GM12878 (cell line): Measurements from ENCODE around the gene PCLAF. TPM values are rescaled to one million over a fixed set of nuclear protein-coding genes. Genes with fewer than 3 reads are reported as not detected.

ENCODE experiments used
- ASH2L ChIP-seq: fragments of 300-600, 200-600 bp; sonication (generic); IDR thresholded peaks from 2 replicates; pipeline ENCODE4 v1.6.1; 2017; ENCODE audit warnings: low read depth, mild to moderate bottlenecking, borderline replicate concordance
- CTCF ChIP-seq, 3 experiments: IDR thresholded peaks in 2 of 3; conservative IDR thresholded peaks in 1 of 3; 2 replicates each; pipeline ENCODE4 v1.5.1; 2011; ENCODE audit warnings: low read depth in 3 of 3, low read length in 3 of 3, mild to moderate bottlenecking in 3 of 3, control low read depth in 2 of 3, moderate library complexity in 2 of 3, inconsistent platforms in 1 of 3, mixed read lengths in 1 of 3; ENCODE audit not compliant: control insufficient read depth in 2 of 3, insufficient read depth in 1 of 3; ENCODE audit errors: extremely low read depth in 1 of 3
- EED ChIP-seq: sonication (generic); IDR thresholded peaks from 2 replicates; pipeline ENCODE4 v1.6.1; 2016; ENCODE audit warnings: antibody characterized with exemption, low read depth
- GABPA ChIP-seq: IDR thresholded peaks from 2 replicates; pipeline ENCODE4 v1.6.1; 2014; ENCODE audit warnings: antibody characterized with exemption, low read depth, mild to moderate bottlenecking, inconsistent platforms
- HDAC6 ChIP-seq: fragments of 200-600 bp; sonication (generic); IDR thresholded peaks from one replicate; pipeline ENCODE4 v1.8.0; 2017; ENCODE audit warnings: antibody characterized with exemption; ENCODE audit not compliant: unreplicated experiment
- IRF4 ChIP-seq: IDR thresholded peaks from 2 replicates; pipeline ENCODE4 v1.6.1; 2011; ENCODE audit warnings: low read depth, low read length
- MLLT1 ChIP-seq: fragments of 450-650 bp; IDR thresholded peaks from 2 replicates; pipeline ENCODE4 v1.6.1; 2016; ENCODE audit warnings: mild to moderate bottlenecking
- NBN ChIP-seq: fragments of 450-650 bp; IDR thresholded peaks from 2 replicates; pipeline ENCODE4 v1.6.1; 2016
- NR2C1 ChIP-seq: fragments of 450-650 bp; IDR thresholded peaks from 2 replicates; pipeline ENCODE4 v1.6.1; 2017; ENCODE audit warnings: antibody characterized with exemption, mild to moderate bottlenecking, moderate library complexity
- NR2C2 ChIP-seq: IDR thresholded peaks from 2 replicates; pipeline ENCODE4 v1.6.1; 2011; ENCODE audit warnings: borderline replicate concordance, low read depth; ENCODE audit not compliant: control insufficient read depth, insufficient read length
- POLR2A ChIP-seq: IDR thresholded peaks from 2 replicates; pipeline ENCODE4 v1.6.1; 2011; ENCODE audit warnings: low read depth, mild to moderate bottlenecking, low read length
- RB1 ChIP-seq: fragments of 450-650 bp; formaldehyde crosslinking; IDR thresholded peaks from 2 replicates; pipeline ENCODE4 v1.6.1; 2017; ENCODE audit warnings: mild to moderate bottlenecking, borderline replicate concordance
- RELA ChIP-seq: fragments of 450-650 bp; IDR thresholded peaks from 2 replicates; pipeline ENCODE4 v1.8.0; 2014; ENCODE audit warnings: borderline replicate concordance; ENCODE audit not compliant: partially characterized antibody
- RUNX3 ChIP-seq: IDR thresholded peaks from 2 replicates; pipeline ENCODE4 v1.6.1; 2012; ENCODE audit warnings: low read length, inconsistent platforms
- SMARCA5 ChIP-seq: fragments of 450-650 bp; IDR thresholded peaks from 2 replicates; pipeline ENCODE4 v1.6.1; 2017; ENCODE audit warnings: mild to moderate bottlenecking
- SMC3 ChIP-seq: IDR thresholded peaks from 2 replicates; pipeline ENCODE4 v1.6.1; 2011; ENCODE audit warnings: low read length, improper control_type of control experiment, borderline replicate concordance
- TBL1XR1 ChIP-seq: IDR thresholded peaks from 2 replicates; pipeline ENCODE4 v1.6.1; 2012; ENCODE audit warnings: low read depth, low read length, improper control_type of control experiment
- ZBED1 ChIP-seq: IDR thresholded peaks from 2 replicates; pipeline ENCODE4 v1.6.1; 2016; ENCODE audit warnings: borderline replicate concordance
- ZBTB40 ChIP-seq: fragments of 450-650 bp; IDR thresholded peaks from 2 replicates; pipeline ENCODE4 v1.6.1; 2016; ENCODE audit warnings: mild to moderate bottlenecking, moderate library complexity, borderline replicate concordance
- polyA plus RNA-seq, 11 experiments: library from polyadenylated mRNA; depleted of rRNA in 4 of 11; unstranded in 6 of 11; stranded (reverse) in 5 of 11; fragments of >200 nt; fragmentation: Nextera tagmentation in 4 of 11; fragmentation: Illumina TruSeq in 1 of 11; extraction: Ambion mirVana in 4 of 11; extraction: Trizol in 1 of 11; gene quantifications; 1 replicate in 1 of 11; 2 replicates in 10 of 11; pipeline versions ENCODE4 v1.2.1 to v1.2.3, GENCODE V29; 2011 to 2016; ENCODE audit warnings: inconsistent platforms in 2 of 11, missing spikeins in 2 of 11, low read depth in 1 of 11
- total RNA-seq, 4 experiments: library from RNA; depleted of rRNA in 3 of 4; stranded (reverse); fragments of >200 nt in 3 of 4; fragmentation: Illumina TruSeq in 1 of 4; extraction: Trizol in 1 of 4; gene quantifications; 2 replicates each; pipeline versions ENCODE4 v1.2.1 to v1.2.3, GENCODE V29; 2013 to 2021
- TF ChIP-seq, protein P1 (sequence below): fragments of 450-650 bp; IDR thresholded peaks from 2 replicates; pipeline ENCODE4 v1.6.1; 2017; ENCODE audit warnings: mild to moderate bottlenecking, low read depth, inconsistent platforms; ENCODE audit not compliant: poor library complexity, severe bottlenecking

Gene PCLAF
- total and polyA plus RNA-seq, 10 of the 15 experiments (the other 5 are each of a cell fraction or from before 2014, with no cell fraction given) = 79.0 to 627 (median 343) TPM

DNA sequence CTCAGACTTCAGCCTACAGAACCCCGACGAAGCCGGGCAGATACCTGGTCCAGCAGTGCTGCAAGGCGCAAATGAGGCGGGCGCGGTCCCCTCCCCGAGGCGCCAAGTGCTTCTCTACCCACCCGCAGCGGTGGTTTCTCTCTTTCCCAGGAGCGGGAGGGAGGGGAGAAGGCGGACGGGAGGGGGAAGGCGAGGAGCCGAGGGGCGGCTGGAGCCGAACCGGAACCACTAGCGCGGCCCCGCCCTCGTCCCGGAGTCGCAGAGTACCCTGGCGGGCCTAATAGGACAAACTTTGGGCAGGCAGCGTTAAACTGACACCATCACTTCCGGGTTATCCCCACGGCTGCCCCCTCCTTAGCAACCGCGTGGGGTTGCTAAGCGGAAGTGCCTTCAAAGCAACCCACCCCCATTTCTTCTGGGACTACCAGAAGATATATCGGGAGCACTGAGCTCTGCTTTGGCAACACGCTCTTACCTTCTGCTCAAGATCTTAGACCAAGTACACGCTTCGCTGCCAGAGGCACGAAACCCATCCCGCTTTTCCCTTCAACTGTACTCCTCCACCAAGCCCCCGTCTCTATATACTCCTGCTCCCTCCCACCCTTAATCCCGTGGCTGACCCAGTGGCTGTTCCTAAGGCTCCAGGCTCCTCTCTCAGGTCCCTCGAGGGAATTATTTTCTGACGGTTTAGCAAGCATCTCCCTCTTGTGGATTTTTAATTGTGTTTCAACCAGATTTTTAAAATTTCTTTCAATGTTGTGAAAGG is 25.1 kb downstream of the PCLAF start, which contains the start of gene CSNK1G1 (continued):
- TF ChIP-seq ZBTB40 (peak; percentile 95), HDAC6 (no peak), NBN (peak; percentile 68), SMARCA5 (0 out of 2 replicates have a peak, but pooled peaks have one; percentile 29), ZBED1 (no peak), MLLT1 (no peak), RELA (no peak), SMC3 (peak; percentile 24; the same call in 1 of the 2 replicates), GABPA (peak; percentile 95), NR2C2 (peak; percentile 83), POLR2A (peak; percentile 72), RB1 (no peak), ASH2L (no peak; the same call in 1 of the 2 replicates), IRF4 (peak; percentile 60; the same call in 1 of the 2 replicates), NR2C1 (peak; percentile 98), EED (peak; percentile 26), RUNX3 (peak; percentile 18; the same call in 1 of the 2 replicates), TBL1XR1 (0 out of 2 replicates have a peak, but pooled peaks have one; percentile 22), CTCF (IDR thresholded peaks at IDR 0.05 in 2 of 3, conservative IDR thresholded peaks at IDR 0.05 in 1 of 3; ENCODE audit: control insufficient read depth in 2 of 3, extremely low read depth in 1 of 3, insufficient read depth in 1 of 3, low read depth in 3 of 3, low read length in 3 of 3) (peak in 2 of 3 experiments; percentile 8 to 46; a peak in 2 of 6 replicates)
- TF ChIP-seq, protein P1, sequence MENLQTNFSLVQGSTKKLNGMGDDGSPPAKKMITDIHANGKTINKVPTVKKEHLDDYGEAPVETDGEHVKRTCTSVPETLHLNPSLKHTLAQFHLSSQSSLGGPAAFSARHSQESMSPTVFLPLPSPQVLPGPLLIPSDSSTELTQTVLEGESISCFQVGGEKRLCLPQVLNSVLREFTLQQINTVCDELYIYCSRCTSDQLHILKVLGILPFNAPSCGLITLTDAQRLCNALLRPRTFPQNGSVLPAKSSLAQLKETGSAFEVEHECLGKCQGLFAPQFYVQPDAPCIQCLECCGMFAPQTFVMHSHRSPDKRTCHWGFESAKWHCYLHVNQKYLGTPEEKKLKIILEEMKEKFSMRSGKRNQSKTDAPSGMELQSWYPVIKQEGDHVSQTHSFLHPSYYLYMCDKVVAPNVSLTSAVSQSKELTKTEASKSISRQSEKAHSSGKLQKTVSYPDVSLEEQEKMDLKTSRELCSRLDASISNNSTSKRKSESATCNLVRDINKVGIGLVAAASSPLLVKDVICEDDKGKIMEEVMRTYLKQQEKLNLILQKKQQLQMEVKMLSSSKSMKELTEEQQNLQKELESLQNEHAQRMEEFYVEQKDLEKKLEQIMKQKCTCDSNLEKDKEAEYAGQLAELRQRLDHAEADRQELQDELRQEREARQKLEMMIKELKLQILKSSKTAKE = peak; percentile 26
